AG04450 (cell line): Measurements from ENCODE around the gene MYO18B. TPM values are rescaled to one million over a fixed set of nuclear protein-coding genes. Genes with fewer than 3 reads are reported as not detected.

Experiments
- CTCF ChIA-PET: fragments of 300-600, 350-600 bp; formaldehyde crosslinking; extraction: SDS; loops from one replicate; lab custom pipeline; 2022; ENCODE audit warnings: antibody characterized with exemption, inconsistent platforms; lab: Charles Lee
- POLR2A ChIA-PET: fragments of 350-600 bp; formaldehyde crosslinking; extraction: SDS; loops from one replicate; lab custom pipeline; 2021; ENCODE audit warnings: antibody characterized with exemption, inconsistent platforms; lab: Yijun Ruan, JAX
- DNase-seq: peaks from one replicate; pipeline ENCODE4 v3.0.0-alpha.2; 2011; ENCODE audit warnings: low read depth, low spot score
- H3K27ac ChIP-seq: one replicate; pipeline ENCODE4 v1.5.1; 2012; ENCODE audit warnings: low read depth, low read length, control low read depth
- H3K27me3 ChIP-seq: one replicate; pipeline ENCODE4 v1.6.0; 2012; ENCODE audit warnings: low read length; ENCODE audit not compliant: control insufficient read depth, insufficient read depth
- H3K4me3 ChIP-seq: 2 replicates; pipeline ENCODE4 v1.5.1; 2011; ENCODE audit warnings: mild to moderate bottlenecking, low read depth, low read length, control low read depth
- H3K9me3 ChIP-seq: 2 replicates; pipeline ENCODE4 v1.5.1; 2012; ENCODE audit warnings: low read length; ENCODE audit not compliant: control insufficient read depth, insufficient read depth
- polyA plus RNA-seq: library from polyadenylated mRNA; depleted of rRNA; stranded (reverse); fragments of >200 nt; gene quantifications from 2 replicates; pipeline ENCODE4 v1.2.3, GENCODE V29; 2011
- TF ChIP-seq, protein P1 (sequence below): IDR thresholded peaks from 2 replicates; pipeline ENCODE4 v1.5.1; 2011; ENCODE audit warnings: low read depth, low read length, control low read depth, inconsistent platforms

Gene MYO18B
- polyA plus RNA-seq, 1 experiment, result not detected

DNA sequence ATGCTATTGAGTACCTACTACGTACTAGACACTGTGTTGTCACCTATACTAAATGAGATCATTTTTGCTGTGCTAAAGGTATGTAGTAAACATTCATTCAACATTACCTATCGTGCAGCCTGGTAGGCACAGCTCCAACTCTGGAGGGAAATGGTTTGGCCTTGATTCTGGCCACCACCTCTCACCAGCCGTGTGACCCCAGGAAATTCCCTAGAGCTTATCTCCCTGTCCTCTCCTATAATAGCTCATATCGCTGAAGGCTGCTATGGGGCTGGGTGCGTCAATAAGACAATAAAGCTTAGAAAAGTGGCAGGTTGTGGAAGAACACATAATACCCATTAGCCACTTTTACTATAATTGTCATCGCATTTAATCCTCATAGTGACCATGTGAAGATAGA, 107.5 kb downstream of the MYO18B start:
- Histone ChIP-seq H3K9me3 (peaks cover 34% of the 10 kb centered on the region), H3K27ac (no peak overlapping the region), H3K27me3 (no peaks in the 10 kb centered on the region), H3K4me3 (no peak overlapping the region)
- POLR2A ChIA-PET, result no interaction called here
- CTCF ChIA-PET, result no interaction called here
- TF ChIP-seq, protein P1, sequence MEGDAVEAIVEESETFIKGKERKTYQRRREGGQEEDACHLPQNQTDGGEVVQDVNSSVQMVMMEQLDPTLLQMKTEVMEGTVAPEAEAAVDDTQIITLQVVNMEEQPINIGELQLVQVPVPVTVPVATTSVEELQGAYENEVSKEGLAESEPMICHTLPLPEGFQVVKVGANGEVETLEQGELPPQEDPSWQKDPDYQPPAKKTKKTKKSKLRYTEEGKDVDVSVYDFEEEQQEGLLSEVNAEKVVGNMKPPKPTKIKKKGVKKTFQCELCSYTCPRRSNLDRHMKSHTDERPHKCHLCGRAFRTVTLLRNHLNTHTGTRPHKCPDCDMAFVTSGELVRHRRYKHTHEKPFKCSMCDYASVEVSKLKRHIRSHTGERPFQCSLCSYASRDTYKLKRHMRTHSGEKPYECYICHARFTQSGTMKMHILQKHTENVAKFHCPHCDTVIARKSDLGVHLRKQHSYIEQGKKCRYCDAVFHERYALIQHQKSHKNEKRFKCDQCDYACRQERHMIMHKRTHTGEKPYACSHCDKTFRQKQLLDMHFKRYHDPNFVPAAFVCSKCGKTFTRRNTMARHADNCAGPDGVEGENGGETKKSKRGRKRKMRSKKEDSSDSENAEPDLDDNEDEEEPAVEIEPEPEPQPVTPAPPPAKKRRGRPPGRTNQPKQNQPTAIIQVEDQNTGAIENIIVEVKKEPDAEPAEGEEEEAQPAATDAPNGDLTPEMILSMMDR, result no peak
- DNase-seq, result no peak

DNA sequence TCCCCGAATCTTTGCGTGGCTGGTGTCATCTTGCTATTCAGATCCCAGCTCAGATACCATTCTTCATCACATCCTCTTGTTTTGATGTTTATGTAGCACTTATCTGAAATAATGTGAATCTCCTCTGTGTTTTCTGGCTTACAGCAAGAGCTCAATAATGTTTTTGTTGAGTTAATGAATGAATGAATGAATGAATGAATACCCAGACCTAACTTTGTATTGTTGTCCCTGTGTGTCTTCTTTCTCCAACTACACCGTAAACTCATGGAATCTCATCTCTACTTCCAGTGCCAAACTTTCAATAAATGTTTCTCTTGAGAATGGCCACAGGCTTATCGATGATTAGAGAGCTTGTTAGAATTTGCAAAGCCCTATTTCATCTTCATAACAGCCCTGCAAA, 110.2 kb downstream of the MYO18B start:
- peaks cover 14% of the 10 kb centered on the region for H3K9me3 ChIP-seq
- TF ChIP-seq, protein P1, result no peak
- ChIA-PET POLR2A (no interaction called here), CTCF (no interaction called here)
- no peaks in the 10 kb centered on the region for H3K27me3 ChIP-seq
- H3K27ac ChIP-seq, result no peak overlapping the region
- DNase-seq, result no peak
- no peak overlapping the region for H3K4me3 ChIP-seq

DNA sequence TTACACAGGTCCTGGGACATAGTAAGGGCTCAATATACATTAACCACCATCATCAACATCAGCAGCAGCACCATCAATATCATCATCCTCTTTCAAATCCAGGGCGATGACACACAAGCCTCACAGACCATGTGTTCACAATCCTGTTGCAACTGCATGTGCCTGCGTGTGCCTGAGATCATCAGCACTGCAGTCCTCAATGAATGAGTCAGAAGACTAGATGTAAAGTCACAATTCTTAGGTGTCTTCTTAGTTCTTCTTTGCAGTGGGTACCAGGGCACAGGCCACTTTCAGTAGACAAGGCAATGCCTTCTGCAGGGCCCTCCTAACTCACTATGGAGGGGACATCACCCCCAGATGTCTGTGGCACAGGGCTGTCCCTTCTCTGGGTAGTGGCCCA, 111.1 kb downstream of the MYO18B start:
- Histone ChIP-seq H3K4me3 (no peak overlapping the region), H3K27me3 (no peaks in the 10 kb centered on the region), H3K27ac (no peak overlapping the region), H3K9me3 (peaks cover 13% of the 10 kb centered on the region)
- ChIA-PET POLR2A (no interaction called here), CTCF (no interaction called here)
- no peak for DNase-seq
- TF ChIP-seq, protein P1, result no peak

DNA sequence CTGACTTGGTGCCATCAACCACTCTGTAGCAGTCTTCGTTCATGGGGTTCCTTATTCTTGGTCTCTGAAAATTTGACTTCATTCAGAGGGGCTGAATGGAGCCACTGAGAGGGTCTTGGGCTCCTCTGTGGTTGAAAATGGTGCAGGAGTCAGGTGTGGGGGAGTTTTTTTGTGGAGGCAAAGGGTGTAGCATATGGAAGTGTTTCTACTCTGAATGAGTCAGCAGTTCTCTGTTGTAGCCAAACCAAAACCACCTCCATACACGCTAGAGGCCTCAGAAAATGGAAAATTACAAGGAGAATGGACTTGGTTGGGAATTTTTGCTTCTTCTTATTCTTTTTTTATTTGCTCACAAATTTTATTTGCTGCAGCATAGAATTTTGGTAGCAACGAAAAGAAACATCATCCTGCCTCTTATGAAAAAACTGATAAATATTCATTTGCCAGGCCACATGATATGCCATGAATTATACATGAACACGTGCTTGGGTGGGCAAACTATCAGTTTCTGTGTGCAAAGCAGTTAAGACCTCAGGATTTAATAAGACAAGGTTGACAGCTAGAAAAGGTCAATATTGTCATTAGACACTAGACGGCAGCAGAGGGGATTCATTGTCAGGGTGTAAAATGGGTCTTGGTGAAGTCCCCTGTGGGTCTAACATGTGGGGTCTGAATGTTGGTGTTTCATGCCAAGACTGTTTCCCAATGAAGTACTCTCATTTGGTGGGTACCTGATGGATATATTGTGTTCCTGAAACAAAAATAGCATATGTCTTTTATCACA, 111.7 kb downstream of the MYO18B start:
- ChIA-PET CTCF (no interaction called here), POLR2A (no interaction called here)
- Histone ChIP-seq H3K4me3 (no peak overlapping the region), H3K27ac (no peak overlapping the region), H3K9me3 (peaks cover 10% of the 10 kb centered on the region), H3K27me3 (no peaks in the 10 kb centered on the region)
- no peak for DNase-seq
- TF ChIP-seq, protein P1, result no peak

DNA sequence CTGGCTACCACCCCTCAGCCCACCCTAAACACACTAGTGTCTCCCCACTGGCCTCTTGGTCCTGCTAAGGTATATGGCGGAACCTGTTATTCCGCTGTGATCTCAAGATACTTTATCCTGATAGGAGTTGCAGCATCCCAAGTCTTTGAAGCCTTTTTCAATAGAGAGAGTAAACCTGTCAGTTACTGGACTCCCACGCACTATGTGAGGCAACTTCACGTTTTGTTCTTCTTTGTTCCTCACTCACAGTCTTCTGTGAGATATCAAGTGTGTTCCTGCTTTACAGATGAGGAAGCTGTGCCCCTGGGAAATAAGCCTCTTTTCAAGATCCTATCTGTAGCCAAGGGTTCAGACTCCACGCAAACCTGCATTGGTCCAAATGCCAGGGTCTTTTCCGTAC, 127.8 kb downstream of the MYO18B start:
- ChIA-PET POLR2A (no interaction called here), CTCF (no interaction called here)
- DNase-seq, result no peak
- Histone ChIP-seq H3K27me3 (no peaks in the 10 kb centered on the region), H3K27ac (no peak overlapping the region), H3K4me3 (no peak overlapping the region), H3K9me3 (peaks cover 24% of the 10 kb centered on the region)
- TF ChIP-seq, protein P1, result no peak
